Mononuclear cell (primary cell): ENCODE results near the gene SPCS2. TPM values are rescaled to one million over a fixed set of nuclear protein-coding genes. Genes with fewer than 3 reads are reported as not detected.
"Not testable (repeated sequence)": the region's sequence is repeated elsewhere in the genome, so short reads cannot be mapped to it uniquely, and the experiment has no call there.

Source experiments
- H3K27me3 ChIP-seq: 2 replicates; pipeline ENCODE4 v1.6.0; 2011; ENCODE audit warnings: low read length, control low read depth; ENCODE audit not compliant: insufficient read depth
- H3K4me1 ChIP-seq: 2 replicates; pipeline ENCODE4 v1.5.1; 2011; ENCODE audit warnings: mild to moderate bottlenecking, low read length, control low read depth; ENCODE audit not compliant: insufficient read depth
- H3K4me3 ChIP-seq: 2 replicates; pipeline ENCODE4 v1.5.1; 2011; ENCODE audit warnings: mild to moderate bottlenecking, low read length, moderate library complexity
- H3K9me3 ChIP-seq: 2 replicates; pipeline ENCODE4 v1.5.1; 2011; ENCODE audit warnings: low read depth, mild to moderate bottlenecking, control low read depth, low read length
- total RNA-seq: library from RNA; depleted of rRNA; stranded (reverse); fragments of >200 nt; gene quantifications from one replicate; pipeline ENCODE4 v1.2.3, GENCODE V29; 2012

SPCS2 gene
- total RNA-seq, 1 donor, result 33.9 TPM

GRCh38 chr11:74936976-74937375 is 12.1 kb upstream of the SPCS2 start:
- H3K4me3 ChIP-seq, result no peak overlapping the region
- no peaks in the 10 kb centered on the region for H3K9me3 ChIP-seq
- H3K27me3 ChIP-seq, result no peaks in the 10 kb centered on the region
- H3K4me1 ChIP-seq, result no peaks in the 10 kb centered on the region

- Histone ChIP-seq H3K4me1 (no peaks in the 10 kb centered on the region), H3K4me3 (no peak overlapping the region), H3K9me3 (no peaks in the 10 kb centered on the region), H3K27me3 (no peaks in the 10 kb centered on the region)
Measured at GRCh38 chr11:74937696-74938475, 11.2 kb upstream of the SPCS2 start.

DNA sequence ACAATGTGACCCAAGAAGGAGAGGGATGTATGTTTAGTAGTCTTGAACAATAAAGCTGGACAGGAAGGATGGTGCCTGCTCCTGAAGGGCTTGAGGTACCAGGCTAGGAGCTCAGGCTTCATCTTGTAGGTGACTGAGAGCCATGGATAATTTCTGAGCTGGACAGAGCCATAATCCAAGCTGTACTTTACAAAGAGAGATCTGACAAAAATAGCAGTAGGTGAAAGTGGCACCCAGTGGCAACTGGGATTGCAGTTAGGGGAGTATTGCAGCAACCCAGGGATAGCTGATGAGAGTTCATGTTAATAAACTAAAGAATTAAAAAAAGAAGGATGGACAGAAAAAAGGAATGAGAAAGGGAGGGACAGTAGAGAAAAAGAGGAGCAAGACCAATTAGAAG is 7.6 kb upstream of the SPCS2 start:
- Histone ChIP-seq H3K4me3 (no peak overlapping the region), H3K9me3 (no peaks in the 10 kb centered on the region), H3K4me1 (no peaks in the 10 kb centered on the region), H3K27me3 (no peaks in the 10 kb centered on the region)

GRCh38 chr11:74942073-74942759 is 6.8 kb upstream of the SPCS2 start:
- Histone ChIP-seq H3K4me3 (no peak overlapping the region), H3K9me3 (no peaks in the 10 kb centered on the region), H3K27me3 (no peaks in the 10 kb centered on the region), H3K4me1 (no peaks in the 10 kb centered on the region)

DNA sequence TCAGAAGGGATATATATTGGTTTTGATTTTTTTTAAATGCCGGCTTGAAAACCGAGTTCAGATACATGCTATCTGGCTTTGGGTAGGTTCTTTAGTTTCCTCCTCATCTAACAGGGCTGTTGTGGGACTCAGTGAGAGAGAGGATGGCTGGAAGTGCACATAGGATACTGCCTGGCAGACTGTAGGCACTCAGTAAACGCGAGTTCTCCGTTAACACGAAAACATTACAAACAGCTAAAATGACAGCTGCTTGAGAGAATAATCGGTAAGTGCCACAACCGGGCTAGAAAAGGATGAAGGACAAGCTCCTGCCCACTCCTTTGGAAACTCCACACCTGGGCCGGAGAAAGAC is 544 bp upstream of the SPCS2 start:
- peaks cover 42% of the 10 kb centered on the region for H3K4me1 ChIP-seq
- H3K27me3 ChIP-seq, result no peaks in the 10 kb centered on the region
- peak overlapping the region; percentile 78 for H3K4me3 ChIP-seq
- H3K9me3 ChIP-seq, result no peaks in the 10 kb centered on the region

- Histone ChIP-seq H3K4me1 (peaks cover 45% of the 10 kb centered on the region), H3K4me3 (peak overlapping the region; percentile 78), H3K27me3 (no peaks in the 10 kb centered on the region)
Measured at GRCh38 chr11:74949753-74950137, 679 bp downstream of the SPCS2 start.

DNA sequence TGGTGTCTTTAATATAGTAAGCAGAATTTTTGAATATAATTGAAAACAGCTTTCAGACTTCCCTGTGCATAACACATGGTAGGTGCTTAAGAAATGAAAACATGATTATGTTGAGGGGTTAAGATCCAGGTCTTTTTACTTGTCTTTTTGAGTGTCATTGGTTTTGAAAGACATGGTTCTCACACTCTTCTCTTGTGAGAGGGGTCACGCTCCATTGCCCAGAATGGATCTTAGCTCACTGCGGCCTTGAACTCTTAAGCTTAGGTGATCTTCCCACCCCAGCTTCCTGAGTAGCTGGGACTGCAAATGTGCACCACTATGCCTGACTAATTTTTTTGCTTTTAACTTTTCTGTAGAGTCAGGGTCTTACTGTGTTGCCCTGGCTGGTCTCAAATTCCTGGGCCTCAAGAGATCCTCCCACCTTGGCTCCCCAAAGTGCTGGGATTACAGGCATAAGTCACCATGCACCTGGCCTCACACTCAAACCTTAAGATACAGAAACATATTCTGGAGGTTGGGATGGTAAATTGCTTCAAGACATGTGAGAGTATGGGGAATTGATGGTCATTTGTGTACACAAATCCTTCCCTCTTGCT is 1.4 kb downstream of the SPCS2 start:
- Histone ChIP-seq H3K27me3 (no peaks in the 10 kb centered on the region), H3K9me3 (no peaks in the 10 kb centered on the region), H3K4me3 (peak overlapping the region; percentile 78), H3K4me1 (peaks cover 45% of the 10 kb centered on the region)

More at GRCh38 chr11:74949753-74950137, 679 bp downstream of the SPCS2 start:
- H3K9me3 ChIP-seq, result no peaks in the 10 kb centered on the region

DNA sequence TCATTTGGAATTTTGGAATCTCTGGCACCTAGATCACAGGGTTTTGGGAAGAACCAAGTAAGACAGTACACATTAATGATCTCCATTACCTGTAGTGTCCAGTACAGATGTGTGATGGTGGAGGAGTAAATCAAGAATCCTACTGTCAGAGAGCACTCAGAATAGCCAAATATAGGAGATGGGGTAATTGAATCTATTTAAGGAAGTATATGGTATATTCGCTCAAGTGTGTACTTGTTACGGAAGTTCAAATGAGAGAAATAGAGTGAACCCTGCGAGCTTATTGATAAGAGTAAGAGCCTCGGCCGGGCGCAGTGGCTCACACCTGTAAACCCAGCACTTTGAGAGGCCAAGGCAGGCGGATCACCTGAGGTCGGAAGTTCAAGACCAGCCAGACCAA is 2.2 kb downstream of the SPCS2 start:
- H3K27me3 ChIP-seq, result no peaks in the 10 kb centered on the region
- H3K4me3 ChIP-seq, result no peak overlapping the region
- H3K9me3 ChIP-seq, result no peaks in the 10 kb centered on the region
- peaks cover 45% of the 10 kb centered on the region for H3K4me1 ChIP-seq

GRCh38 chr11:74952752-74953151 is 3.7 kb downstream of the SPCS2 start:
- no peaks in the 10 kb centered on the region for H3K27me3 ChIP-seq
- H3K4me3 ChIP-seq, result no peak overlapping the region
- no peaks in the 10 kb centered on the region for H3K9me3 ChIP-seq
- peaks cover 45% of the 10 kb centered on the region for H3K4me1 ChIP-seq

DNA sequence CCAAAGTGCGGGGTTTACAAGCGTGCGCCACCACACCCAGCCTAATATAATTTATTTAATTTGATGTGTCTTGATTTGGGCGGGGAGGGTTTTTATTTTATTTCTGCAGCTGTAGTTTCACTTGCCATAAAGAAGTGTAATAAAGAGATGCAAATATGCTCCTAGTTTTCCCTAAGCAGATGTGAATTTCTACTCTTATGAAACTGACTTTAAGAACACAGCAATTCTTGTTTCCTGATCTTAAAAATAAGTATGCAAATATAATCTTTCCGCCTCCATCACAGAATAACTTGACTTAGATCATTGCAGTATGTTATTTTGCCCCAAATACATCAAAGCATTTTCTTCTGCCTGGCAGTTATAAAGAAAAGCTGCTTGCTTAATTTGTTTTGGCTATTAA is 4.4 kb downstream of the SPCS2 start:
- Histone ChIP-seq H3K4me1 (peaks cover 44% of the 10 kb centered on the region), H3K4me3 (no peak overlapping the region), H3K9me3 (no peaks in the 10 kb centered on the region), H3K27me3 (no peaks in the 10 kb centered on the region)

- Histone ChIP-seq H3K4me3 (no peak overlapping the region), H3K4me1 (peaks cover 41% of the 10 kb centered on the region), H3K9me3 (no peaks in the 10 kb centered on the region), H3K27me3 (no peaks in the 10 kb centered on the region)
Measured at GRCh38 chr11:74954199-74954598, 5.1 kb downstream of the SPCS2 start.

DNA sequence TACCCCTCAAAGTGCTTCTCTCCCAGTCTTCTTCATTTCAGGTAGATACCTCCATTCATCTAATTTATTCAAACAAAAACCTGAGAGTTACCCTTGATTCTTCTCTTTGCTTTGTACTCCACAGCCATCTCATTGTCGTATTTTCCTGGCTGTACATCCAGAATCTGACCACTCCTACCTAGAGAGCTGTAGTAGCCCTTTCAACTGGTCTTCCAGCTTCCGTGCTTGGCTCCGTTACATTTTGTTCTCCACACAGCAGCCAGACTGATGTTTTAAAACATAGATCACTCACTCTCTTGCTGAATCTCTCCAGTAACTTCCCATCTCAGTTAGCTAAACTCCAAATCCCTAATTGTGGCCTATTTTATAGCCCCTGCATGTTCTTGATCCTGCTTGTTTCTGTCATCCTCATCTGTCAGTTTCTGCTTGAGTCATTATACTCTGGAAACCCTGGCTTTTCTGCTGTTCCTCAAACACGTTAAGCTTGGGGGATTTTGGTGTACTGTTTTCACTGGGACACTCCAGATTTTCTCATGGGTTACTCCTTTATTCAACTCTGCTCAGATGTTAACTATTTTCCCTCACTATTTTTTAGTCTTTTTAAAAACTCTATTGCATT is 7.4 kb downstream of the SPCS2 start:
- H3K4me1 ChIP-seq, result peaks cover 20% of the 10 kb centered on the region

DNA sequence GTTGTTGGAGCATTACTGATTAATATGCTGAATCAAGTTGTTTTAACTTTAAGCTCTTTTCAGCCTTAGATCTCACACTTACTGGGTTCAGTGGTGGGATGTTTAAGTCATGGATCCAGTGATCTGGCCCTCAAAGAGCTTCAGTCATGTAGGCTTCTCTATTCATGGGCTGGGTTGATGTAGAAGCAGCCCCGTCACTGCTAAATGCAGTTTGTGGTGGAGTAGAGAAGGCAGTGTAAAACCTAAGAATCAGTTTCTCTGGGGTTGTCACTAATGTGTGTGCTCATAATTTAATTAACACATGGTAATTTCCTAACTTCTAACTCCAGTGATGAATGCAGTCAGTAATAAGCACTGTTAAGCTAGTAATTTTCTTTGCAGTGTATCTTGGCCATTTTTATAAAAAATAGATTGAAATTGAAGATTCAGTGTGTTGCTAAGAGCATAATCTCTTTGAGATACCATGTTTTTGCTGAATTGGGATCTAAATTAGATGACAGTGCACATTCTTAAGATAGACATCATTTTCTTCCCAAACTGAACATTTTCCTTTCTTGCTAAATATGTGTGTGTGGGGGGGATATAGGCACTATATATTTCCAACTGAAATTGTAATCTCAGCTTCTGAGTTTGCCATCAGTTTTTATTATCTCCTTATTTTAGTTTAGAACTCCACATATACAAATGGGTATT is 9.0 kb downstream of the SPCS2 start:
- H3K4me3 ChIP-seq, result no peak overlapping the region
- peaks cover 10% of the 10 kb centered on the region for H3K4me1 ChIP-seq
- H3K9me3 ChIP-seq, result no peaks in the 10 kb centered on the region
- no peaks in the 10 kb centered on the region for H3K27me3 ChIP-seq

More for the DNA sequence above, 7.4 kb downstream of the SPCS2 start:
- Histone ChIP-seq H3K27me3 (no peaks in the 10 kb centered on the region), H3K9me3 (no peaks in the 10 kb centered on the region), H3K4me3 (no peak overlapping the region)

DNA sequence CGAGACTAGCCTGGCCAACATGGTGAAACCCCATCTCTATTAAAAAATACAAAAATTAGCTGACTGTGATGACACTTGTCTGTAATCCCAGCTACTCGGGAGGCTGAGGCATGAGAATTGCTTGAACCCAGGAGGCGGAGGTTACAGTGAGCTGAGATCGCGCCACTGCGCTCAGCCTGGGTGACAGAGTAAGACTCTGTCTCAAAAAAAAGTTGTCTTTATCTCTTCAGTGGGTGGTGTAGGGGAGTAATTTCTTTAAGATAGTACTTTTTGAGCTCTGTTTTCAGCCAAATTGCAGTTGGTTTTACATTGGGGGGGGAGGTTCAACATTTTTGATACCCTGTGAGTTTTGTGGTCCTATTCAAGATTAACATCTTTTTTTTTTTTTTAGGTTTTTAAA is 11.1 kb downstream of the SPCS2 start:
- H3K27me3 ChIP-seq, H3K4me3 ChIP-seq, H3K4me1 ChIP-seq, H3K9me3 ChIP-seq: not testable (repeated sequence)

- H3K4me1 ChIP-seq, result peaks cover 3% of the 10 kb centered on the region
- H3K27me3 ChIP-seq, result no peaks in the 10 kb centered on the region
- no peak overlapping the region for H3K4me3 ChIP-seq
- H3K9me3 ChIP-seq, result no peaks in the 10 kb centered on the region
Measured at GRCh38 chr11:74966651-74967050, 17.6 kb downstream of the SPCS2 start.
